Activated naive CD8-positive, alpha-beta T cell treated with anti-CD3 and anti-CD28 coated beads, Interleukin-2, amount 50 U/mL, for 16 hours (primary cell): ENCODE results near the gene ADRB2.
"Not testable (repeated sequence)": the region's sequence is repeated elsewhere in the genome, so short reads cannot be mapped to it uniquely, and the experiment has no call there.

Source experiments
- DNase-seq: peaks from one replicate; pipeline ENCODE4 v3.0.0-alpha.2; 2020; ENCODE audit warnings: low read depth, low spot score

ADRB2 gene

GRCh38 chr5:148855249-148856008, 29.0 kb downstream of the ADRB2 start:
- no peak for DNase-seq

GRCh38 chr5:148856009-148856367, 29.6 kb downstream of the ADRB2 start:
- DNase-seq = no peak

- DNase-seq = no peak
Measured at GRCh38 chr5:148856424-148856823, 30.0 kb downstream of the ADRB2 start.

GRCh38 chr5:148857474-148857873, 31.1 kb downstream of the ADRB2 start:
- no peak for DNase-seq

- no peak for DNase-seq
Measured at GRCh38 chr5:148858106-148858505, 31.7 kb downstream of the ADRB2 start.

- no peak for DNase-seq
Measured at GRCh38 chr5:148858547-148858946, 32.1 kb downstream of the ADRB2 start.

GRCh38 chr5:148859703-148860102, 33.3 kb downstream of the ADRB2 start:
- no peak for DNase-seq

- no peak for DNase-seq
Measured at GRCh38 chr5:148860599-148860998, 34.2 kb downstream of the ADRB2 start.

- no peak for DNase-seq
Measured at GRCh38 chr5:148861088-148861487, 34.7 kb downstream of the ADRB2 start.

GRCh38 chr5:148861696-148862095, 35.3 kb downstream of the ADRB2 start:
- DNase-seq = no peak

GRCh38 chr5:148864113-148864841, 37.9 kb downstream of the ADRB2 start:
- DNase-seq = no peak

GRCh38 chr5:148866024-148866423, 39.6 kb downstream of the ADRB2 start:
- DNase-seq = no peak

- no peak for DNase-seq
Measured at GRCh38 chr5:148873120-148873519, 46.7 kb downstream of the ADRB2 start.

GRCh38 chr5:148873690-148874485, 47.5 kb downstream of the ADRB2 start:
- no peak for DNase-seq

- DNase-seq = no peak
Measured at GRCh38 chr5:148875205-148875875, 48.9 kb downstream of the ADRB2 start.

GRCh38 chr5:148877436-148877835, 51.0 kb downstream of the ADRB2 start:
- not testable (repeated sequence) for DNase-seq
